Endothelial cell of umbilical vein (primary cell): Measurements from ENCODE around the gene HAX1.

Source experiments
- EZH2 ChIP-seq: IDR thresholded peaks from 2 replicates; pipeline ENCODE4 v1.6.1; 2012; ENCODE audit warnings: borderline replicate concordance, low read depth, mild to moderate bottlenecking, moderate library complexity, low read length, inconsistent platforms; ENCODE audit not compliant: severe bottlenecking
- FOS ChIP-seq: IDR thresholded peaks from 2 replicates; pipeline ENCODE4 v1.6.1; 2011; ENCODE audit warnings: mild to moderate bottlenecking, low read length, moderate library complexity, borderline replicate concordance; ENCODE audit not compliant: insufficient read depth
- GATA2 ChIP-seq: IDR thresholded peaks from 2 replicates; pipeline ENCODE4 v1.7.0; 2011; ENCODE audit warnings: low read depth, mild to moderate bottlenecking, moderate library complexity, mixed read lengths, low read length; ENCODE audit not compliant: insufficient read length, insufficient read depth
- JUN ChIP-seq: IDR thresholded peaks from 2 replicates; pipeline ENCODE4 v1.6.1; 2011; ENCODE audit warnings: borderline replicate concordance, low read depth; ENCODE audit not compliant: insufficient read length, insufficient read depth
- MAX ChIP-seq: IDR thresholded peaks from 2 replicates; pipeline ENCODE4 v1.6.1; 2011; ENCODE audit not compliant: insufficient read depth, insufficient read length
- MYC ChIP-seq: IDR thresholded peaks from one replicate; pipeline ENCODE4 v1.6.1; 2011; ENCODE audit warnings: mild to moderate bottlenecking, low read depth, low read length
- POLR2A ChIP-seq: IDR thresholded peaks from 2 replicates; pipeline ENCODE4 v1.6.1; 2012; ENCODE audit warnings: low read depth, mild to moderate bottlenecking, control low read depth, low read length
- POLR2AphosphoS5 ChIP-seq: IDR thresholded peaks from 2 replicates; pipeline ENCODE4 v1.6.1; 2012; ENCODE audit warnings: low read depth, mild to moderate bottlenecking, control low read depth, low read length, moderate library complexity; ENCODE audit not compliant: insufficient read depth
- TF ChIP-seq, protein P1 (sequence below), 2 donors: IDR thresholded peaks; 1 replicate in 1 of 2; 2 replicates in 1 of 2; pipeline ENCODE4 v1.5.1; 2011; ENCODE audit warnings: low read length in 2 of 2, mild to moderate bottlenecking in 2 of 2, moderate library complexity in 2 of 2, control low read depth in 1 of 2, inconsistent platforms in 1 of 2, low read depth in 1 of 2; ENCODE audit not compliant: insufficient read depth in 1 of 2; ENCODE audit errors: extremely low read depth in 1 of 2

DNA sequence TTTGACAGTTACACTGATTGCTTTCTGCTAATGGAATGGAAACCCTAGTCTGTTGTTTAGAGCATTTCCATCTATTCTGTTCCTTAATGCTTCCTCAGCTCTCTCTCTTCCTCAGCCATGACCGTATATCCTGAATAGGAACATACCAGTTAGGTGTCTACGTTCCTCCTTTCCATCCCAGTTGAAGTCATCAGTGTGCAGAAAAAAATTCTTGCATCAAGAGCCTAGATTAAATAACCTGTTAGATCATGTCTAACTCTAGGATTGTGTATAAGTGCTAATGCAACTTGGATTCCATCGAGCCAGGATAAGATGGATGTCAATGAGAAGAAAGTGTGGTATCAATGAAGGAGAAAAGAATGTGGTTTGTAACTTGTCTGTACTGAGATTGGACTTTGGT is 32.9 kb upstream of the HAX1 start:
- TF ChIP-seq POLR2A, result no peak
- TF ChIP-seq, protein P1, sequence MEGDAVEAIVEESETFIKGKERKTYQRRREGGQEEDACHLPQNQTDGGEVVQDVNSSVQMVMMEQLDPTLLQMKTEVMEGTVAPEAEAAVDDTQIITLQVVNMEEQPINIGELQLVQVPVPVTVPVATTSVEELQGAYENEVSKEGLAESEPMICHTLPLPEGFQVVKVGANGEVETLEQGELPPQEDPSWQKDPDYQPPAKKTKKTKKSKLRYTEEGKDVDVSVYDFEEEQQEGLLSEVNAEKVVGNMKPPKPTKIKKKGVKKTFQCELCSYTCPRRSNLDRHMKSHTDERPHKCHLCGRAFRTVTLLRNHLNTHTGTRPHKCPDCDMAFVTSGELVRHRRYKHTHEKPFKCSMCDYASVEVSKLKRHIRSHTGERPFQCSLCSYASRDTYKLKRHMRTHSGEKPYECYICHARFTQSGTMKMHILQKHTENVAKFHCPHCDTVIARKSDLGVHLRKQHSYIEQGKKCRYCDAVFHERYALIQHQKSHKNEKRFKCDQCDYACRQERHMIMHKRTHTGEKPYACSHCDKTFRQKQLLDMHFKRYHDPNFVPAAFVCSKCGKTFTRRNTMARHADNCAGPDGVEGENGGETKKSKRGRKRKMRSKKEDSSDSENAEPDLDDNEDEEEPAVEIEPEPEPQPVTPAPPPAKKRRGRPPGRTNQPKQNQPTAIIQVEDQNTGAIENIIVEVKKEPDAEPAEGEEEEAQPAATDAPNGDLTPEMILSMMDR (IDR thresholded peaks at IDR 0.05; ENCODE audit: extremely low read depth in 1 of 2, insufficient read depth in 1 of 2, low read depth in 1 of 2, low read length in 2 of 2), result no peak
- no peak for TF ChIP-seq POLR2AphosphoS5
- no peak for TF ChIP-seq MAX
- TF ChIP-seq JUN, result no peak
- TF ChIP-seq EZH2, result no peak
- no peak for TF ChIP-seq MYC
- TF ChIP-seq FOS, result no peak
- TF ChIP-seq GATA2, result no peak
